ENCODE results near the gene IL4.

Gene IL4

GRCh38 chr5:132704875-132705274 is 31.1 kb downstream of the IL4 start:
- DNase-seq, result no peak

DNA sequence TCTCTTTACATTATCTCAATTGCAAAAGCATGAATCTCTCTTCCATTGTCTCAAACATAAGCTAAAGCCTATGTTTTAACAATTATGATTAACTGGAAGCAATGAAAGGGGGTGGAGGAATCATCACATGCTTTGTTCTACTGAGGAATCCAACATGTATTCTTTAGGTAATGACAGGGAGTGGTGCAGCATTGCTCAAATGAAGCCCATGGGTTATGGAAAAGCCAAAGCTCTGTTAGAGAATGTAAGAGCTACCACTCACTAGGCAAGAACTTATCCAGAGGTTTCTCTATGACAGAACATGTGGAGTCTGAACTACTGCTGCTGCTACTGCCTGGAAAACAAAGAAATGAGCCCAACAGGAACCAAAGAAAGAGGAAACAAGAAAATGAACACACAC is 34.9 kb downstream of the IL4 start:
- no peak for DNase-seq

- DNase-seq, result peak; percentile 1
These were observed 40.9 kb downstream of the IL4 start for GRCh38 chr5:132714456-132715307.

DNA sequence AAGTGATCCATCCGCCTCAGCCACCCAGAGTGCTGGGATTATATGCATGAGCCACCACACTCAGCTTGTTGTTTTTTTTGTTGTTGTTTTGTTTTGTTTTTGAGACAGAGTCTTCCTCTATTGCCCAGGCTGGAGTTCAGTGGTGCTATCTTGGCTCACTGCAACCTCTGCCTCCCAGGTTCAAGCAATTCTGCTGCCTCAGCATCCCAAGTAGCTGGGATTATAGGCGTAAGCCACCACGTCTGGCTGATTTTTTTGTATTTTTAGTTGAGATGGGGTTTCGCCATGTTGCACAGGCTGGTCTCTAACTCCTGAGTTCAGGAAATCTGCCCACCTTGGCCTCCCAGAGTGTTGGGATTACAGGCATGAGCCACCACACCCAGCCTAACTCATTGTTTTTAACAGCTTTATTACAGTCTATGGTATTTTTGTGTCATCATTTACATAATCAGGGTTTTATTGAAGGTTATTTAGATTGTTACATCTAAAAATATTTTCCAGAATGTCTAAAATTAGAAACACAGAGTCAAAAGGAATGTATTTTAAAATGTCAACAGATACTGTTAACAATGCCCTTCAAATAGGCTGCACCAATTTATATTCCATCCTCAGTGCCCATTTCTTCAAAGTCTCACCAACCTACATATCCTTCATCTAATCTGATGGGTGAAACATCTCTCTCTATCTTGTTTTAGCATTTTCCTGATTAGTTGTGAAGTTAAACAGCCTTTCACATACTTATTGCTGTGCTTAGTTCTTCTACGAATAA is 44.9 kb downstream of the IL4 start:
- no peak for DNase-seq

DNA sequence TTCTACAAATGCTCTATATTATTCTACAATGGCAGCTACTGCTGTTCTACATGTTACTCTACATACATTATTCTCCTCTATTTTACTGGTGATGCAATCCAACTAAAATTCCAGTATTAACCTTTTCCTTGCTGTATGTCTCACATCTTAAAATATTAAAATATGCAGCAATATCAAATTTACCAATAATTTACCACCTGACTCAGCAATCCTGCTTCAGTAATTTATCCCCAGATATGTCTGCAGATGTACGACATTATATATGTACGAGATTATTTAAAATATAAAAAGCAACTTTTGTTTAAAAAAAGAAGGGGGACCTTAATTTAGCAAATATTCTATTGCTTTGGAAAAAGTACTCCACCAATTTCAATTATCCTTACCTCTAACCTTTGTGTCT is 52.0 kb downstream of the IL4 start:
- no peak for DNase-seq

DNA sequence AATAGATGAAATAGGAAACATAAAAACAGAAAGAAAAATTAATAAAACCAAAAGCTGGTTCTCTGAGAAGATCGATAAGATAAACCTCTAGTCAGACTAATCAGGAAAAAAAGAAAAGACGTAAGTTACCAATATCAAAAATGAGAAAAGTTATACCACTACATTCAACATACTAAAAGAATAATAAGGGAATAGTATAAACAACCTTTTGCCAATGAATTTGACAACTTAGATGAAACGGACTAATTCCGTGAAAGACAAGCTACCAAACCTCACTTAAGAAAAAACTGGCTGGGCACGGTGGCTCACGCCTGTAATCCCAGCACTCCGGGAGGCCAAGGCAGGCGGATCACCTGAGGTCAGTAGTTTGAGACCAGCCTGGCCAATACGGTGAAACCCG is 56.1 kb downstream of the IL4 start:
- no peak for DNase-seq
